Endodermal cell (in vitro differentiated cells): ENCODE results near the gene STYXL2. TPM values are rescaled to one million over a fixed set of nuclear protein-coding genes. Genes with fewer than 3 reads are reported as not detected.

Experiments used
- DNase-seq: peaks from one replicate; pipeline ENCODE4 v3.0.0-alpha.2; 2017
- H3K27ac ChIP-seq: 2 replicates; pipeline ENCODE4 v1.5.1; 2013; ENCODE audit warnings: mild to moderate bottlenecking, low read depth, low read length, moderate library complexity
- H3K27me3 ChIP-seq: 2 replicates; pipeline ENCODE4 v1.6.1; 2013; ENCODE audit warnings: mild to moderate bottlenecking, low read length, moderate library complexity; ENCODE audit not compliant: insufficient read depth, control insufficient read depth, poor library complexity, severe bottlenecking
- H3K36me3 ChIP-seq: 2 replicates; pipeline ENCODE4 v1.7.0; 2013; ENCODE audit warnings: mild to moderate bottlenecking, low read length, moderate library complexity; ENCODE audit not compliant: control insufficient read depth, insufficient read depth
- H3K4me1 ChIP-seq: one replicate; pipeline ENCODE4 v1.7.0; 2013; ENCODE audit warnings: low read length; ENCODE audit not compliant: control insufficient read depth, insufficient read depth
- H3K4me3 ChIP-seq: 2 replicates; pipeline ENCODE4 v1.5.1; 2013; ENCODE audit warnings: mild to moderate bottlenecking, low read length, moderate library complexity
- H3K9ac ChIP-seq: 2 replicates; pipeline ENCODE4 v1.6.1; 2013; ENCODE audit warnings: mild to moderate bottlenecking, low read length, moderate library complexity; ENCODE audit not compliant: poor library complexity, severe bottlenecking; ENCODE audit errors: extremely low read depth
- H3K9me3 ChIP-seq: 2 replicates; pipeline ENCODE4 v1.6.1; 2013; ENCODE audit warnings: mild to moderate bottlenecking, low read length, moderate library complexity; ENCODE audit not compliant: control insufficient read depth
- H3K27ac Mint-ChIP-seq: 2 replicates; pipeline ENCODE4 v1.8.0; 2020; ENCODE audit warnings: mixed read lengths
- H3K27me3 Mint-ChIP-seq: 2 replicates; pipeline ENCODE4 v1.8.0; 2021; ENCODE audit warnings: mild to moderate bottlenecking, mixed read lengths; ENCODE audit not compliant: insufficient read depth
- H3K36me3 Mint-ChIP-seq: 2 replicates; pipeline ENCODE4 v1.8.0; 2020; ENCODE audit warnings: low read depth, mixed read lengths
- H3K4me1 Mint-ChIP-seq: 2 replicates; pipeline ENCODE4 v1.8.0; 2020; ENCODE audit warnings: mixed read lengths
- H3K4me3 Mint-ChIP-seq: 2 replicates; pipeline ENCODE4 v1.8.0; 2020; ENCODE audit warnings: mild to moderate bottlenecking, moderate library complexity, mixed read lengths
- H3K9me3 Mint-ChIP-seq: 2 replicates; pipeline ENCODE4 v1.8.0; 2020; ENCODE audit warnings: mild to moderate bottlenecking, mixed read lengths
- CTCF ChIP-seq: fragments of 200-600 bp; sonication (generic); conservative IDR thresholded peaks from 2 replicates; pipeline ENCODE4 v1.5.0; 2021; ENCODE audit warnings: antibody characterized with exemption, mild to moderate bottlenecking
- WGBS, 2 experiments: methylation state at CpG; one replicate each; pipeline versions ENCODE4 v1.1.5 to v1.1.7; 2013; ENCODE audit warnings: missing lambda C conversion rate in 2 of 2, mixed read lengths in 1 of 2; ENCODE audit not compliant: insufficient coverage in 1 of 2, insufficient read length in 1 of 2; 5-methylcytosine and 5-hydroxymethylcytosine counted together
- total RNA-seq, 2 donors: library from RNA; stranded (reverse); fragmentation: NEBNext Ultra II Directional in 1 of 2; extraction: Animal tissue kit (Norgen Biotek cat#: 25700) in 1 of 2; gene quantifications; 2 replicates in 1 of 2; 3 replicates in 1 of 2; pipeline ENCODE4 v1.2.1, GENCODE V29; 2021

The STYXL2 gene
- total RNA-seq, 2 donors from 2014 or later, result 0.99 to 5.2 TPM

- Histone ChIP-seq H3K4me1 (peaks cover 3% of the 10 kb centered on the region), H3K36me3 (no peaks in the 10 kb centered on the region), H3K9me3 (peaks cover 12% of the 10 kb centered on the region), H3K27me3 (no peaks in the 10 kb centered on the region), H3K4me3 (no peak overlapping the region), H3K27ac (no peak overlapping the region), H3K9ac (no peak overlapping the region)
- 84 to 91% methylated on average over 9 to 11 of the region's 11 CpGs for WGBS, 2 experiments
- Mint-ChIP-seq H3K36me3 (no peaks in the 10 kb centered on the region), H3K9me3 (no peaks in the 10 kb centered on the region), H3K4me1 (peaks cover 2% of the 10 kb centered on the region), H3K27ac (no peak overlapping the region), H3K4me3 (no peak overlapping the region), H3K27me3 (peaks cover 15% of the 10 kb centered on the region)
- no peak for TF ChIP-seq CTCF
- peak; percentile 44 for DNase-seq
Observed at GRCh38 chr1:167082511-167083027, 11.3 kb upstream of the STYXL2 start.

- H3K36me3 ChIP-seq, result no peaks in the 10 kb centered on the region
- peak; percentile 43 for DNase-seq
- peaks cover 12% of the 10 kb centered on the region for H3K9me3 ChIP-seq
- H3K4me3 ChIP-seq, result no peak overlapping the region
- no peaks in the 10 kb centered on the region for H3K4me1 ChIP-seq
- Mint-ChIP-seq H3K27me3 (peaks cover 15% of the 10 kb centered on the region), H3K9me3 (no peaks in the 10 kb centered on the region), H3K36me3 (no peaks in the 10 kb centered on the region), H3K4me1 (peaks cover 2% of the 10 kb centered on the region), H3K27ac (no peak overlapping the region), H3K4me3 (no peak overlapping the region)
- H3K27ac ChIP-seq, result no peak overlapping the region
- no peak for TF ChIP-seq CTCF
- H3K27me3 ChIP-seq, result no peaks in the 10 kb centered on the region
- no peak overlapping the region for H3K9ac ChIP-seq
- 83 to 92% methylated on average over 1 to 6 of the region's 6 CpGs for WGBS, 2 experiments
Observed at GRCh38 chr1:167083066-167083665, 10.7 kb upstream of the STYXL2 start.

GRCh38 chr1:167083871-167084270 lies 10.0 kb upstream of the STYXL2 start:
- peaks cover 12% of the 10 kb centered on the region for H3K9me3 ChIP-seq
- H3K27me3 ChIP-seq, result no peaks in the 10 kb centered on the region
- TF ChIP-seq CTCF, result no peak
- H3K9me3 Mint-ChIP-seq, result no peaks in the 10 kb centered on the region
- no peaks in the 10 kb centered on the region for H3K4me1 ChIP-seq
- no peaks in the 10 kb centered on the region for H3K36me3 ChIP-seq
- no peak overlapping the region for H3K9ac ChIP-seq
- peak; percentile 12 for DNase-seq
- no peaks in the 10 kb centered on the region for H3K36me3 Mint-ChIP-seq
- no peak overlapping the region for H3K27ac Mint-ChIP-seq
- no peak overlapping the region for H3K4me3 ChIP-seq
- no peak overlapping the region for H3K4me3 Mint-ChIP-seq
- H3K27me3 Mint-ChIP-seq, result peaks cover 11% of the 10 kb centered on the region
- no peak overlapping the region for H3K27ac ChIP-seq
- peaks cover 2% of the 10 kb centered on the region for H3K4me1 Mint-ChIP-seq
- 80 to 99% methylated on average over 1 to 3 of the region's 3 CpGs for WGBS, 2 experiments
